22Rv1 (cell line): ENCODE measurements around the gene MRE11.
"Not testable (repeated sequence)": the region's sequence is repeated elsewhere in the genome, so short reads cannot be mapped to it uniquely, and the experiment has no call there.

ENCODE experiments used
- H3K27ac ChIP-seq: fragments of 450-650 bp; 2 replicates; pipeline ENCODE4 v1.5.1; 2017
- ZFX ChIP-seq: fragments of 450-650 bp; IDR thresholded peaks from 2 replicates; pipeline ENCODE4 v1.6.1; 2017; ENCODE audit warnings: antibody characterized with exemption, borderline replicate concordance
- TF ChIP-seq, protein P1 (sequence below): fragments of 450-650 bp; IDR thresholded peaks from 2 replicates; pipeline ENCODE4 v1.5.1; 2017; ENCODE audit warnings: mild to moderate bottlenecking

The MRE11 gene

DNA sequence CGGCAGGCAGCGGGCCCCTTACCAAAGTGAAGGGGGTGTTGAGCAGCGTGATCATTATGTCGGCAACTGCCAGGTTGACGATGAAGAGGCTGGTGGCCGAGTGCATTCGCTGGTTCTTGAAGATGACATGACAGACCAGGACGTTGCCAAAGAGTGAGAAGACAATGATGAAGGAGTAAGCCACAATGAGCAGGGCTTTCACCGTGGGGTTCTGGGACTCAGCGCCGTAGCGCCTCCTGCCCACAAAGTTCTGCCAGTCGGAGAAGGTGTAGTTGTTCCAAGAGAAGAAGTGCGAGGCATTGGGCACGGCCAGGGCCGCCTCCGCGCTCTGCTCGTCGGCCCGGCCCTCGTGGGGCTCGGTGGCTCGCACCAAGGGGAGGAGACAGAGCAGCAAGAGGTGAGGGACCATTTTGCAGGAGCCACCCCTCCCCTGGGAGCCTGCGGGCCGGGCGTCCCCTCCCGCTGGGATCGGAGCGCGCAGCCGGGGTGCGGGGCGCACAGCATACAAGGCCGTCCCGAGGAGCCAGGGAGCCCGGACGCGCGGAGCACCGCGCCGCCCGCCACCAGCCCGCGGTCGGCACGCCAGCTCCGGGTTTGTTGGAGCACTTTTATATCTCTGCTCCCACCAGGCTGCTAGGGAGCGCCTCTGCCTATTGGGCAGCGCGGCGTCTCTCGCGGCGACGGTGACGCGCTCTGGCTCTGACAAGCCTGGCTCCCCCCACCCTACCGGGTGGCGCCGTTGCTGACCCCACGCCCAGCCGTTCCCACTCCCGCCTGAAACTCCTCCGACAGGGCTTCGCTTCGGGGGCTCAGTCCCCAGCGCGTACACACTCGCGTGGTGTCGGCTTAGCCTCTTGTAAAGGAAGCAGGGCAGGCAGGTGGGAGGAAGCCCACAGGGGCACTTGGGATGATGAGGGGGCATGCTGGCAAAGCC is 92.5 kb downstream of the MRE11 start, which contains the start of gene GPR83:
TSS of gene GPR83 (minus strand) at position 581 of the 934 bp plus-strand sequence. CDS start at position 409, 172 bp downstream.
- TF ChIP-seq, protein P1, sequence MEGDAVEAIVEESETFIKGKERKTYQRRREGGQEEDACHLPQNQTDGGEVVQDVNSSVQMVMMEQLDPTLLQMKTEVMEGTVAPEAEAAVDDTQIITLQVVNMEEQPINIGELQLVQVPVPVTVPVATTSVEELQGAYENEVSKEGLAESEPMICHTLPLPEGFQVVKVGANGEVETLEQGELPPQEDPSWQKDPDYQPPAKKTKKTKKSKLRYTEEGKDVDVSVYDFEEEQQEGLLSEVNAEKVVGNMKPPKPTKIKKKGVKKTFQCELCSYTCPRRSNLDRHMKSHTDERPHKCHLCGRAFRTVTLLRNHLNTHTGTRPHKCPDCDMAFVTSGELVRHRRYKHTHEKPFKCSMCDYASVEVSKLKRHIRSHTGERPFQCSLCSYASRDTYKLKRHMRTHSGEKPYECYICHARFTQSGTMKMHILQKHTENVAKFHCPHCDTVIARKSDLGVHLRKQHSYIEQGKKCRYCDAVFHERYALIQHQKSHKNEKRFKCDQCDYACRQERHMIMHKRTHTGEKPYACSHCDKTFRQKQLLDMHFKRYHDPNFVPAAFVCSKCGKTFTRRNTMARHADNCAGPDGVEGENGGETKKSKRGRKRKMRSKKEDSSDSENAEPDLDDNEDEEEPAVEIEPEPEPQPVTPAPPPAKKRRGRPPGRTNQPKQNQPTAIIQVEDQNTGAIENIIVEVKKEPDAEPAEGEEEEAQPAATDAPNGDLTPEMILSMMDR, result no peak
- no peak for TF ChIP-seq ZFX
- no peak within 1 kb of the TSS for H3K27ac ChIP-seq

DNA sequence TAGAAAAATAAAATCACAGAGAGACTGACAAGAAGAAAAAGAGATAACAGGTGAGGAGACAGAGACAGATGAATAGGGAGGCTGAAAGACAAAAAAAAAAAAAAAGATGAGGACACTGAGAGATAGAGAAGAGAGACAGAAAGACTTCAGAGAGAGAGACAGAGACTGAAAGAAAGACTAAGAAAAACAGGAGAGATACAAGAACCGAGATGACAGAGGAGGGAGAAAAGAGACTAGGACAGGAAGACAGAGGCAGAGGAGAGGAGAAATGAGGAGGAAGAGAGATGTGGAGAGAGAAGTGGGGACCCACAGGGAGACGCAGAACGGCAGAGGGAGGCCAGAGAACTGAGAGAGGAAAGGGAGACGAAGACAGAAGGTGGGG is 93.2 kb downstream of the MRE11 start:
- TF ChIP-seq, protein P1, result no peak
- TF ChIP-seq ZFX, result no peak
- H3K27ac ChIP-seq, result no peak overlapping the region

DNA sequence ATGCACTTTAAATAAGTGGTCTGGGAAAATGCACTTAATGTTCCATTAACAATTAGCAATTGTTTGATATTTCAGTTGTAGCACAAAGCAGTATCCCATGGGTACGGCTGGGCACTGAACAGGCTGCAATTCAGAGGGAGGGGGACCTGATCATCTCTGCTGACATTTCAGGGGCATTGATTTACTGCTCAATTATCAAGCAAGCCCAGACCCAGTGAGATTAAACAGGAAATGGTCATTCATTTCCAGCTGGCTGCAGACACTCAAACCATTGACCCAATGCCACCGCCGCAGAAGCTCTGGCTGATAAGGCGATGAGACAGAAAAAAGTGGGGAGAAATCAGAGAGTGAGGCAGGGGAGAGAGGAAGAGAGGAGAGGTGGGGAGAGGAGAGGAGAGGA is 93.6 kb downstream of the MRE11 start:
- H3K27ac ChIP-seq, result no peak overlapping the region
- TF ChIP-seq ZFX, result no peak
- TF ChIP-seq, protein P1, result no peak

DNA sequence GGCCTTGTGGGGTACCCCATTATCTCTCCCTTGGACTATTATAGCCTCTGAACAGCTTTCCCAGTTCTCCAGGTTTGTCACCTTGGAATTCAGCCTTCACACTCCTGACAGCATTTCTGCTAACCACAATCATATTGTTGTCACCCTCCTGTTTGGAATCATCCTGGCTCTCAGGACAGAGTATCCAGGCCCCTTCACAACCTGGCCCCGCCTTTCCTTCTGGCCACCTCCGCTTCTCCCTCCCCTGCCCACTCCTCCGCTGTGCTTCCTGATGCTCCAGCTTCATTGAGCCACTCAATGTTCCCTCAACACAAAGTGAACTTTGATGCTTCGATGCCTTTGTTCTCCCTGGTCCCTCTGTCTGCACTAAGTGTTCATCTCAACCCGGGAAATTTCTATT is 95.5 kb downstream of the MRE11 start:
- H3K27ac ChIP-seq, result no peak overlapping the region
- TF ChIP-seq, protein P1, result no peak
- TF ChIP-seq ZFX, result no peak

DNA sequence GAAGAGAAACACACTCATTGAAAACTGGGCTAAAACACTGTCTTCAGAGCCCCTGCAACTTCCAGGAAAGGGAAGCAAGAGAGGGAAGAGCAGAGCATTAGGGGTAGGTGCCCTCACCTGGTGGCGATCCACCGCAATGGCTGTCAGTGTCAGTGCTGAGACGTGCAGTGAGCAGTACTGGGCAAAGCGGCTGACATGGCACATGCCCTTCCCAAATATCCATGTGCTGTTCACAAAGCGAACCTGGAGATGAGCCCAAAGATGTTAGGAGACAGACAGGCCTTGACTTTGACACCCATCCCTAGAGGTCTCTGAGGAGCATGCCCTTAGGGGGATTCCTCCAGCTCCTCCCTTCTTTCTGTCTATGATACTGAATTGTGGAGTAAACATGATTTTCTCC is 97.4 kb downstream of the MRE11 start:
- TF ChIP-seq ZFX, result no peak
- TF ChIP-seq, protein P1, result no peak

DNA sequence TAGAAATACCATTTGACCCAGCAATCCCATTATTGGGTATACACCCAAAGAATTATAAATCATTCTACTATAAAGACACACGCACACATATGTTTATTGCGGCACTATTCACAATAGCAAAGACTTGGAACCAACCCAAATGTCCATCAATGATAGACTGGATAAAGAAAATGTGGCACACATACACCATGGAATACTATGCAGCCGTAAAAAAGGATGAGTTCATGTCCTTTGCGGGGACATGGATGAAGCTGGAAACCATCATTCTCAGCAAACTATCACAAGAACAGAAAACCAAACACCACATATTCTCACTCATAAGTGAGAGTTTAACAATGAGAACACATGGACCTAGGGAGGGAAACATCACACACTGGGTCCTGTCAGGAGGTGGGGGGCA is 101.7 kb downstream of the MRE11 start:
- H3K27ac ChIP-seq, result not testable (repeated sequence)

More for the DNA sequence above, 97.4 kb downstream of the MRE11 start:
- H3K27ac ChIP-seq, result no peak overlapping the region

DNA sequence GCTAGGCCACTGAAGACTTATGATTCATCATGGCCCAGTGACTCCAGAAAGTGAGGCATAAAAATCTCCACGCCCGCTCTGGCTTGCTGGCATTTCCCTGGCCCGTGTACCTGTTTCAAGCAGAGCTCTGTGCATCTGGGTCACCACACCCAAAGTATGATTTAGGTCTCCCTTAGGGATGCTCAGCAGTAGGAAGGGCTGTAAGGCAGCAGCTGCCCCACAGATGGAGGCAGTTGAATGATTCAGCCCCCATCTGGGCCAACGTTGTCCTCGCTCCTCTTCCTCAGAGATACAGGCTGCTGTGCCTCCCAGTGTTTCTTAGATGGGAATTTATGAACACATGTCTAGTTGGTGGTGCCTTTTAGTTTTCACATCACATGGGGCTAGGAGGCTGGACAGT is 114.0 kb downstream of the MRE11 start:
- TF ChIP-seq ZFX, result no peak
- TF ChIP-seq, protein P1, result no peak
- H3K27ac ChIP-seq, result no peak overlapping the region
